DMS79 (cell line): Measurements from ENCODE around the gene S1PR3.

ENCODE experiments used
- DNase-seq: peaks from one replicate; lab custom pipeline; 2025; lab: John Stamatoyannopoulos, UW

Gene S1PR3

GRCh38 chr9:89009546-89009840 is 18.2 kb downstream of the S1PR3 start:
- DNase-seq: no peak

GRCh38 chr9:89010056-89010455 is 18.8 kb downstream of the S1PR3 start:
- DNase-seq: no peak

DNA sequence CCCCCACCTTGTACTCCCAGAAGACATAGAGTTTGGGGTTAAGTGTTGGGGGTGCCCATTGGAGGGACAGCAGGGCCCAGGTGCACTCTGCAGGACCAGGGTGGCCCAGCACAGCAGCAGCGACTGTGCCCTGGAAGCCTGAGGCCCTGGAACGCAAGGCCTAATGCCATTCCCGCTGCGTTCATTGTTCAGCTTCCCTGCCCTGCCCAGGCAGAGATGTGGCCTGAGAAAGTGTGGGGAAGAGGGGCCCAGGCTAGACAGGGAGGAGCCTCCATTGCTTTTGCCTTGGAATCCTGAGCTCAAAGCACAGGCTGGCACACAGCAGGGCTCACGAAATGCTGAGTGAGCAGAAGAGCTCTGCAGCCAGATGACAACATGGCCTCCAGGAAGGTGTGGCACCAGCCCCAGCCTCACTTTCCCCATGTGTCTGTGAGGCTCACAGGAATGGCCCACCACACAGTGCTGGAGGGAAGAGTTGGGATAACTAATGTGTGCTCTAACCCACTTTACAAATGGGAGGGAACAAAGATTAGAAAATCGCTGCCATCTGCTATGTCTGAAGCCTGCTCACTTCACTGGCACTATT is 19.4 kb downstream of the S1PR3 start:
- no peak for DNase-seq

DNA sequence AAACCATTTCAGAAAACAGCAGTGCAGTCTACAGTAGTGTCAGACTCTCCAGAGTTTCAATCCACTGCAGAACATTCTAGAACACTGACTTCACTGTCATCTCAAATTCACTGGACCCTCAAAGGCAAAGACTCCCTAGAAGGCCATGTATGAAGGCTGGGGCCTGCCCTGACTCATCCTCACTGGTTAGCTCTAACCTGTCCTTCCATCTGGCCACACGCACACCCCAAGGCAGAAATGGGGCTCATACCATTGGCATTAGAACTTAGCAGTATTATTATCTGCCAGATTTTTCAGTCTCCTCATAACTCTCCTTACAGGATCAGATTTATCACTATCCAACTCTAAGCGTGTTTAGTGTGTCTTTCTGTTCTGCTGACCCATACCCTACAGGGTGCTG is 20.4 kb downstream of the S1PR3 start:
- no peak for DNase-seq

DNA sequence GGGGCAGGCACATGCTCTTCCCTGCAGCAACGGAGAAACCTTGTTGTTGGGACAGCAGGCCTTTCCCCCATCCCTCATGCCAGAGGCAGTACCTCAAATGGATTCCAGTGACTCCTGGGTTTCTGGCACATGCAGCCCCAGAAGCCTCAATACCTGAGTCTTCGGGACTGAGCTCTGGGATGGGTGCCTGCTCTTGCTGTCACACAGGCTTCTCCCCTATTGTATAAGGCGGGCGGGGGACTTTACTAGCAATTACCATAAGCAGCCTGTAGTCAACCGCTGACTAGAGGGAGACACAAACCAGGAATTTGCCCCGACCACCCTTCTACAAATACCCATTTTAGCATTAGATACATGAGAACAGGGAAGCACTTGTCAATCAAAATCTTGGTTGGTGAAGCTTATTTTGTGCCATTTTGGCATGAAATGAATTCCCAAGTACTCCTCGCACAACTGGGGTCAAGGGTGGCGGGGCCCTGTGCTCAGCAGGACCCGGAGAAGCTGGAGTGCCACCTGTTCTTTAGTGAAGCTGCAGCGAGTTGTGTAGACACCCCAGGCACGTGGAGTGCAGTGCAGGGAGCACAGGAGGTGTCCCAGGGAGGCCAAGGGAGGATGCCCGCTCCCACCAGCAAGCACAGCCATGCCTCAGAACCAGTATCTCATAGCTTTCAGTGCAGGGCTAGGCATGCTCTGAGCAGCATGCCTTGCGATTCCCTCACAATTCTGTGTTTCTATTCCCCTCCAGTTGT is 21.2 kb downstream of the S1PR3 start:
- DNase-seq: no peak

DNA sequence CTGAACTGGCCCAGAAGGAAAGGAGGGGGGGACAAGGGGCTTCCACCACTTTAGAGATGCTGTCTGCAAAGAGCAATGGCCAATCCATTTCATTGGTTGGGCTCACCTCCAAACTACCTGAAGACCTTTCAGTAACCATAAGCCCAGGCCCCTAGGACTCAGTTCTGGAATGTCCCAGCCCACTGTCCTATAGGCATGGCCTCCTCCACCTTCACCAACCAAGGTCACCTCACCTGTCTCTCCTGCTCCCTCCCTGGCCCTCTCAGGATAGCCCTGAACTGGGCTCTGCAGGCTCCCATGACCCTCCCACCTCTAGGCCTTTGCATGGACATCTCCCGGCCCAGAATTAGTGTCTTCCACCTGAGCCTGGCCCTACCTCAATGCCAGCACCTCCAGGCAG is 22.4 kb downstream of the S1PR3 start:
- no peak for DNase-seq

GRCh38 chr9:89014153-89014552 is 22.9 kb downstream of the S1PR3 start:
- no peak for DNase-seq

GRCh38 chr9:89015336-89015735 is 24.1 kb downstream of the S1PR3 start:
- DNase-seq: no peak

DNA sequence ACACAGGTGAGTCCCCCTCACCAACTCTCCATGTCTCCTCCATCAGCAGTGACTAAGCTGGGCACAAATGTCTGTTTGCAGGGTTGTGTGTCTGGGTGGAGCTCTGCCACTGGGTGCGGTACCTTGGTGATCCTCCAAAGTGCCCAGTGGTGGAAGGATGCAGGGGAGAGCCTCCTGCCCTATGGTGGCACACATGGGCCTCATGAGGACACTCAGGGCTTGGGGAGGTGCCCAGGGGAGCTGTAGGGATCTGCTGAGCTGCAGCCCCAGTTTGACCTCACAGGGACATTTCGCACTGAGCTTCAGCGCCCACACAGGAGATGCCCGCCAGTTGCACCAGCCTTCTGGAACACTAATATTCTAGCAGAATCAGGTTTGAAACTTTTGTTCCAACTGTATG is 29.5 kb downstream of the S1PR3 start:
- DNase-seq: no peak

- DNase-seq: no peak
Observed at GRCh38 chr9:89021154-89021803, 30.0 kb downstream of the S1PR3 start.

DNA sequence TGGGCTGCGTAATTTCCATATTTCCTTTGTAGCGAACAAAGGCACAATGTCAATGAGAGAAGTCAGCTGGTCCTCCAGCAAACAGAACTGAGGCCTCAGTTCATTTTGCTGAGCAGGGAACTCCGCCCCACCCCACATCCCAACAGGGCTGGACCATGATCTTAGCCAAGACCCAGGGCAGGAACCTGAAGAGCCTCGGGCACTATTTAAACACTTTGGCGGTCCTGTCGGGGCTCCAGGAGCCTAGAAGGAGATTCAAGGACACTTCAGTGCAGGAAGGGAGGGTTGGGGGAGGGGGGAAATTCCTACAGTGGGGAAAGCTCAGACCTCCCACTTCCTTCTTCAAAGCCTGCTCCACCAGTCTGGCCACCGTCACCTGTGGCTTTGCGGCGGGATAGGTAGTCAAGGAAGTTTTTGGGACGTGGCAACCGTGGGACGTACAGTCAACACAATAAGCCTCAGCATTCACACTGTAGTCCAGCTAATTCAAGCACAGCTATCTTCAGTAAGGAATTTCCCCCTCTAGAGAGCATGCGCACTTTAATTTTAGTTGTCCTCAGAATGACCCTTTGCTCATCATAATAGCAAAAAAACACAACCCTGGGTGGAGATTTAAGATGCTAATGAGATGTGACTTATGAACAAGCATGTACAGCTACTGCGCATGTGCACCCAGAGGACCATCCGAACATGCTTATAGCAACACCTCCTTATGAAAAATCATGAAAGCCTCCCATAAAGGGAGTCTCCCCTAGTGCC is 30.9 kb downstream of the S1PR3 start:
- DNase-seq: no peak

GRCh38 chr9:89022902-89023301 is 31.6 kb downstream of the S1PR3 start:
- no peak for DNase-seq

DNA sequence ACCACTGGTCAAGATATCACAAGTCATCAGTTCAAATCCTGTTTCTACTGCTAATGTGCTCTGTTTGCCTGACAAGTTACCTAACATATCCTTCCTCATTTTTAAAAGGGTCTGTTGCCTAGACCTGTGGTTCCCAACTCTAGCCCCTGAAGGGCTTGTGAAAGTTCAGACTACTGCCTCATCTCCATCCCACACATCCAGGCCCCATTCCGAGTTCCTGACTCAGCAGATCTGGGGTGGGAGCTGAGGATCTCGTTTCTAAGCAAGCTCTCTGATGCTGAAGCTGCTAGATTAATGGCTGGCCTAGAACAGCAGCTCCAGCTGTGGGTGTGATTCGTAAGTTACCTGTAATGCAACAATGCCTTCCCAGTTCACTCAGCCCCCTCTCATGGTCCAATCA is 32.5 kb downstream of the S1PR3 start:
- DNase-seq: no peak

DNA sequence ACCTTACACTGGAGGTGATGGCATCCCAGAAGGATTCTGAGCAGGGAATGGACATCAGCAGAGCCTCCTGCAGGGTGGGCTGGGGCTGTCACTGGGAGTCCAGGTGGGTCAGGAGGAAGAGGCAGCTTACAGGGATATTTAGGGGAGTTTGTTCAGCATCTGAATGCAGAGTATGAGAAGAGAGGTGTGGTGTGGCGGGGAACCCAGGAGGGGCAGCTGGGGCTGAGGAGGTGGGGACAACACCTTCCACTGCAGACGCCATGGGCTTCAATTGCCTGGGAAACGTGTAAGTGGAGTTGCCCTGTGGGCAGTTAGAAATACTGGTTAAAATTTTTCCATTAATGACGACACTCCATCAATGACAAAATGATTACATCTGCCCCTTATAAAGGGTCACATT is 33.5 kb downstream of the S1PR3 start:
- DNase-seq: no peak

- no peak for DNase-seq
Observed at GRCh38 chr9:89025553-89025952, 34.3 kb downstream of the S1PR3 start.

GRCh38 chr9:89026876-89027275 is 35.6 kb downstream of the S1PR3 start:
- DNase-seq: no peak

GRCh38 chr9:89029788-89030187 is 38.5 kb downstream of the S1PR3 start:
- no peak for DNase-seq

DNA sequence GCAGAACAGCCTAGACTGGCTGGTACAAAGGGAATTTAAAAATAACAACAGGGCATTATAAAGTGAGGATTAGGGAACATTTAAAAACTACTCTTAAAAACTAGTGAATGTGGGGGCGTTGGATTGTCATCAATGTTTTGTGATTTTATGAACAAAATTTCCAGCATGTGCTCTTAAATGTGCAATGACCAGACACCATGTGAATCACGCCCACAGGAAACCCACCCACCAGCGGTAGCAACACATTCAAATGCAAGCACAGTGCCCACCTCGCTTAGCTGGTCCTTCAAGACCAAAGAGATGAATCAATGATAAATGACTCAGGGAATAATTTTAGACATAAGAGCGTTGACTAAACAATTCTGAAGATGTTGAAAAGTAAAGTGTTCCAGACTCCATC is 40.9 kb downstream of the S1PR3 start:
- DNase-seq: no peak

DNA sequence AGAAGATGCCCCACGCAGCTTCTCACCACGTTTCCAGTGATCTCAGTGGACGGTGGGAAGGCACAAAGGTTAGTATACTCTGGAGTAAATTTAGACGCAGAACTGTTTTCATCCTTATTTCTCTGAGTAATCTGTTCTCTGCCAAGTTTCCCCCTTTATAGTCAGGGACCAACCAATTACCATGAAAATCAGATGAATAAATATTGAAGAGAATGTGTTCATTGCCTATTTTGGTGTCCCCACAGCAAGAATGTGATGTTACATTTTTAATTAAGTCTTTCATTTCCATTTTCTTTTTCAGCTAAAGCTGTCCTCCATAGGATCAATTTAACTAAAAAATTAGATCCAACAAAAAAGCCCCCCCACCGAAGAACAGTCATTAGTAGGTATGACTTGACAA is 41.4 kb downstream of the S1PR3 start:
- no peak for DNase-seq

- no peak for DNase-seq
Observed at GRCh38 chr9:89036383-89036782, 45.1 kb downstream of the S1PR3 start.

DNA sequence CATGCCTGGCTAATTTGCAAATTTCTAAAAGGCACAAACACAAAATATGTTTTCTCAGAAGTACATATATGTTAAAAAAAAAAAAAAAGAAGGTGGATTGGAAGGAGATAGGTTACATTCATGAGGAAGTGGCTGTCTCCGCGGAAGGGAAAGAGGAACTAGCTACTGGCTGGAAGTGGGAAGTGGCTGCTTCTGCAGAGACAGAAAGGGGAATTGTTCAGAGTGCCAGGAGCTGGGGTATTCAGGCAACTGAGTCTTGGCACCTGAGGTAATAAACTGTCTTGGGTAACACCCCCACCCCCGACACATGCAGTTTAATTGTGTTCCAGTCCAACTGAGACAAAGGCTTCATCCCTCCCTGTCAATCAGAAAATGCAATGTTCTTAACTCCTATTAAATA is 45.6 kb downstream of the S1PR3 start:
- no peak for DNase-seq

GRCh38 chr9:89037346-89037745 is 46.1 kb downstream of the S1PR3 start:
- DNase-seq: no peak

DNA sequence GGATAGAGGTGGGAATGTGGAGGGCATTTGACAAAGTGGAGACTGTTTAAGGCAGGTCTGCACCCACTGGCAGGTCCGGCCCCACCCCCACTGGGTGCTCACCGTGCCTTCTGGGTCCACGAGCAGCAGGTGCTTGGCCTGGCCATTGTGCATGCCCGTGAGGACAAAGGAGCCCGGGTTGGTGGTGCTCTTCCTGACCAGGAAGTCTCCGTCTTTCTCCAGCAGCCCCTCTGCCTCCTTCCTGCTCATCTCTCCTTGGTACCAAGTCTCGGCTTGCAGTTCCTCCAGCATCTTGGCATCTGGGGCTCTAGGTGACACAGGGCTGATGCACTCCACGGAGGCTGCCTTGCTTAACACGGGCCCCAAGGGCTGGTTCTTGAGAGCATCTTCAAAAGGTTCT is 46.6 kb downstream of the S1PR3 start:
- no peak for DNase-seq
